ENCODE measurements around the gene TREML4. TPM values are rescaled to one million over a fixed set of nuclear protein-coding genes. Genes with fewer than 3 reads are reported as not detected.

Gene TREML4
- total and polyA plus RNA-seq, 10 of the 15 experiments (the other 5 are each of a cell fraction or from before 2014, with no cell fraction given) = not detected

- TF ChIP-seq ZBTB11 (CRISPR knock-in tag; IDR thresholded peaks at IDR 0.05) = no peak
- TF ChIP-seq HCFC1 (IDR thresholded peaks at IDR 0.05; ENCODE audit: low read length) = no peak
Observed at GRCh38 chr6:41257369-41258195, 29.4 kb downstream of the TREML4 start (continued).

- H3K27ac ChIP-seq (ENCODE audit: control insufficient read depth, insufficient read depth) = no peak overlapping the region
- peaks cover 11% of the 10 kb centered on the region; the same call in 2 of the 3 replicates for H3K9me3 ChIP-seq (replicated peaks; ENCODE audit: control insufficient read depth, insufficient read depth, low read length)
- ChIA-PET CTCF (interaction anchor here (1.3 kb wide), 1 partner anchor 20 kb away, joined by 5 read pairs; no protein-coding TSS in a partner anchor), RAD21 (ENCODE audit: unreplicated experiment) (interaction anchor here (0.5 kb wide), 1 partner anchor 20 kb away, joined by 3 read pairs; no protein-coding TSS in a partner anchor), POLR2A (interaction anchor here (0.6 kb wide), 2 partner anchors 27 to 260 kb away, joined by 3 to 5 read pairs; no protein-coding TSS in a partner anchor), SMC1A (ENCODE audit: uncharacterized antibody, unreplicated experiment) (no interaction called here)
- no TSS peak for BruUV-seq (replicated peaks)
- H3K9ac ChIP-seq (ENCODE audit: control insufficient read depth, insufficient read depth, low read length) = no peak overlapping the region
- H4K20me1 ChIP-seq (ENCODE audit: control insufficient read depth, insufficient read depth) = no peaks in the 10 kb centered on the region
- FAIRE-seq (no peak), ATAC-seq (no peak), DNase-seq (ENCODE audit: low read depth, low spot score) (no peak)
- H3K4me1 ChIP-seq (ENCODE audit: control insufficient read depth, insufficient read depth, low read length) = peaks cover 19% of the 10 kb centered on the region
- intact Hi-C loops (cut with micrococcal nuclease; ENCODE audit: unreplicated experiment) = no loop called here
- no peaks in the 10 kb centered on the region for H3K27me3 ChIP-seq (replicated peaks in 1 of 2; ENCODE audit: control insufficient read depth in 2 of 2, insufficient read depth in 2 of 2, low read length in 1 of 2)
- no peaks in the 10 kb centered on the region for H3K36me3 ChIP-seq (ENCODE audit: control insufficient read depth in 2 of 2, insufficient read depth in 2 of 2, low read length in 1 of 2)
- WGBS (ENCODE audit: insufficient coverage, insufficient replicate concordance, low lambda C conversion rate, missing lambda C conversion rate) = 100% methylated on average over 1 of the region's 1 CpG
- H3K4me2 ChIP-seq (ENCODE audit: control insufficient read depth, insufficient read depth) = no peak overlapping the region
- H2AFZ ChIP-seq (ENCODE audit: control insufficient read depth, low read depth, low read length) = no peak overlapping the region
- no peak overlapping the region for H3K4me3 ChIP-seq
- in situ Hi-C loops (cut with MboI) = no loop called here
- no peaks in the 10 kb centered on the region for H3K79me2 ChIP-seq (ENCODE audit: control insufficient read depth, insufficient read depth, low read length)
- TF ChIP-seq SMAD1 (IDR thresholded peaks at IDR 0.05; ENCODE audit: low read depth, partially characterized antibody) = no peak
- TF ChIP-seq REST (IDR thresholded peaks at IDR 0.05; ENCODE audit: low read depth, low read length) = no peak
- TF ChIP-seq POU2F2 (IDR thresholded peaks at IDR 0.05; ENCODE audit: borderline replicate concordance, low read depth, low read length) = no peak
- TF ChIP-seq CEBPB (IDR thresholded peaks at IDR 0.05; ENCODE audit: borderline replicate concordance in 1 of 2, low read depth in 2 of 2, low read length in 2 of 2) = no peak
- no peak for TF ChIP-seq MXI1 (IDR thresholded peaks at IDR 0.05; ENCODE audit: low read depth, low read length)
- no peak for TF ChIP-seq ZBTB33 (IDR thresholded peaks at IDR 0.05)
- TF ChIP-seq SREBF2 (IDR thresholded peaks at IDR 0.05; ENCODE audit: low read length) = no peak
- no peak for TF ChIP-seq HSF1 (IDR thresholded peaks at IDR 0.05; ENCODE audit: low read depth, low read length)
- TF ChIP-seq STAT1 (conservative IDR thresholded peaks at IDR 0.05) = no peak
Observed at GRCh38 chr6:41258196-41258493, 30.0 kb downstream of the TREML4 start.
